Natural killer cell (primary cell): Measurements from ENCODE around the gene IL4R. TPM values are rescaled to one million over a fixed set of nuclear protein-coding genes. Genes with fewer than 3 reads are reported as not detected.
A peak's percentile ranks its signal among the peaks of the same experiment; 100 is the strongest.

ENCODE experiments used
- ATAC-seq, 3 donors: fragments of 150-1000 bp in 2 of 3; fragments of 200-7000 bp in 1 of 3; cut with Tn5 transposase; 1 replicate in 1 of 3; 2 replicates in 2 of 3; pipeline ENCODE4 v1.10.0; 2021; ENCODE audit warnings: mild to moderate bottlenecking in 2 of 3, moderate library complexity in 2 of 3
- DNase-seq, 2 donors: peaks; one replicate each; pipeline versions ENCODE4 v3.0.0 to v3.0.0-alpha.2; 2013 to 2021; ENCODE audit warnings: mixed read lengths in 1 of 2
- H3K27ac ChIP-seq: one replicate; pipeline ENCODE4 v1.5.1; 2013; ENCODE audit warnings: mild to moderate bottlenecking, low read length
- H3K27me3 ChIP-seq: one replicate; pipeline ENCODE4 v1.6.1; 2013; ENCODE audit warnings: low read length; ENCODE audit not compliant: control insufficient read depth, insufficient read depth
- H3K36me3 ChIP-seq: one replicate; pipeline ENCODE4 v1.6.1; 2013; ENCODE audit warnings: low read length; ENCODE audit not compliant: control insufficient read depth, insufficient read depth
- H3K4me1 ChIP-seq: one replicate; pipeline ENCODE4 v1.6.1; 2013; ENCODE audit warnings: low read length; ENCODE audit not compliant: control insufficient read depth, insufficient read depth
- H3K4me3 ChIP-seq: one replicate; pipeline ENCODE4 v1.5.1; 2013; ENCODE audit warnings: low read length
- H3K9me3 ChIP-seq: one replicate; pipeline ENCODE4 v1.6.1; 2013; ENCODE audit warnings: low read length; ENCODE audit not compliant: control insufficient read depth, insufficient read depth
- H3K27ac Mint-ChIP-seq, 2 donors: one replicate each; pipeline ENCODE4 v1.8.0; 2022; ENCODE audit warnings: mild to moderate bottlenecking in 2 of 2, mixed read lengths in 2 of 2, moderate library complexity in 1 of 2
- H3K27me3 Mint-ChIP-seq, 2 donors: one replicate each; pipeline ENCODE4 v1.8.0; 2022; ENCODE audit warnings: low read depth in 2 of 2, mixed read lengths in 2 of 2
- H3K36me3 Mint-ChIP-seq: one replicate; pipeline ENCODE4 v1.8.0; 2022; ENCODE audit warnings: mixed read lengths
- H3K4me1 Mint-ChIP-seq, 2 donors: one replicate each; pipeline ENCODE4 v1.8.0; 2022; ENCODE audit warnings: mixed read lengths in 2 of 2
- H3K4me3 Mint-ChIP-seq: one replicate; pipeline ENCODE4 v1.8.0; 2022; ENCODE audit warnings: mild to moderate bottlenecking, moderate library complexity, mixed read lengths
- H3K9me3 Mint-ChIP-seq, 2 donors: one replicate each; pipeline ENCODE4 v1.8.0; 2022; ENCODE audit warnings: mixed read lengths in 2 of 2
- CTCF ChIP-seq: fragments of 200-600 bp; IDR thresholded peaks from one replicate; pipeline ENCODE4 v1.8.0; 2022; ENCODE audit warnings: antibody characterized with exemption
- WGBS: methylation state at CpG from one replicate; pipeline ENCODE4 v1.1.7; 2013; ENCODE audit warnings: missing lambda C conversion rate; ENCODE audit not compliant: insufficient coverage; 5-methylcytosine and 5-hydroxymethylcytosine counted together
- intact Hi-C: fragments of 100-400 bp; cut with micrococcal nuclease; formaldehyde crosslinking; loops from one replicate; pipeline ENCODE4 v1.14.2; 2022
- total RNA-seq, 4 donors: library from RNA; stranded (reverse); fragments of 120-200 nt in 1 of 4; gene quantifications; one replicate each; pipeline versions ENCODE4 v1.2.3 to v1.2.4, GENCODE V29; 2013 to 2022

IL4R gene
- total RNA-seq, 3 donors from 2014 or later (not counting 1 experiment from before 2014, with no cell fraction given), result 70.2 to 87.2 (median 86.0) TPM

- H3K9me3 Mint-ChIP-seq, result no peaks in the 10 kb centered on the region
- Histone ChIP-seq H3K9me3 (no peaks in the 10 kb centered on the region), H3K27me3 (no peaks in the 10 kb centered on the region), H3K4me3 (no peak overlapping the region), H3K36me3 (peaks cover 83% of the 10 kb centered on the region), H3K4me1 (no peaks in the 10 kb centered on the region), H3K27ac (no peak overlapping the region)
- 100% methylated on average over 4 of the region's 6 CpGs for WGBS
- no peak for TF ChIP-seq CTCF
- H3K27ac Mint-ChIP-seq, result peak overlapping the region in 1 of 2 donors; percentile 24
- DNase-seq (no peak), ATAC-seq (no peak)
- peaks cover 7 to 20% of the 10 kb centered on the region in 2 donors for H3K4me1 Mint-ChIP-seq
- H3K4me3 Mint-ChIP-seq, result no peak overlapping the region
- H3K27me3 Mint-ChIP-seq, result no peaks in the 10 kb centered on the region
- peaks cover 20% of the 10 kb centered on the region for H3K36me3 Mint-ChIP-seq
- intact Hi-C loops, result no loop called here
Observed at GRCh38 chr16:27351989-27352388, 38.2 kb downstream of the IL4R start.

- no peak for ATAC-seq
- H3K9me3 ChIP-seq, result no peaks in the 10 kb centered on the region
- no peak overlapping the region for H3K4me3 ChIP-seq
- H3K9me3 Mint-ChIP-seq, result no peaks in the 10 kb centered on the region
- peaks cover 20% of the 10 kb centered on the region for H3K36me3 Mint-ChIP-seq
- H3K4me3 Mint-ChIP-seq, result no peak overlapping the region
- 95% methylated on average over 4 of the region's 4 CpGs for WGBS
- DNase-seq, result no peak
- peaks cover 7 to 14% of the 10 kb centered on the region in 2 donors for H3K4me1 Mint-ChIP-seq
- no peaks in the 10 kb centered on the region for H3K27me3 ChIP-seq
- H3K27ac ChIP-seq, result no peak overlapping the region
- no peaks in the 10 kb centered on the region for H3K27me3 Mint-ChIP-seq
- H3K27ac Mint-ChIP-seq, result peak overlapping the region; percentile 49 to 68
- H3K4me1 ChIP-seq, result no peaks in the 10 kb centered on the region
- intact Hi-C loops, result no loop called here
- TF ChIP-seq CTCF, result no peak
- peaks cover 78% of the 10 kb centered on the region for H3K36me3 ChIP-seq
Observed at GRCh38 chr16:27353853-27354252, 40.1 kb downstream of the IL4R start.

GRCh38 chr16:27355610-27356009, 41.8 kb downstream of the IL4R start:
- Mint-ChIP-seq H3K27ac (peak overlapping the region in 1 of 2 donors; percentile 51), H3K27me3 (no peaks in the 10 kb centered on the region), H3K4me3 (no peak overlapping the region), H3K9me3 (no peaks in the 10 kb centered on the region), H3K36me3 (peaks cover 20% of the 10 kb centered on the region), H3K4me1 (peaks cover 7 to 14% of the 10 kb centered on the region in 2 donors)
- H3K4me3 ChIP-seq, result no peak overlapping the region
- H3K36me3 ChIP-seq, result peaks cover 76% of the 10 kb centered on the region
- no peak overlapping the region for H3K27ac ChIP-seq
- DNase-seq (peak in 1 of 2 donors; percentile 68), ATAC-seq (peak; percentile 50 to 58 (median 50))
- H3K27me3 ChIP-seq, result no peaks in the 10 kb centered on the region
- no peaks in the 10 kb centered on the region for H3K4me1 ChIP-seq
- TF ChIP-seq CTCF, result no peak
- no peaks in the 10 kb centered on the region for H3K9me3 ChIP-seq
- intact Hi-C loops, result no loop called here
- 81% methylated on average over 12 of the region's 12 CpGs for WGBS

GRCh38 chr16:27356794-27357193, 43.0 kb downstream of the IL4R start:
- H3K27ac Mint-ChIP-seq, result no peak overlapping the region
- DNase-seq, result no peak
- TF ChIP-seq CTCF, result no peak
- no peak overlapping the region for H3K4me3 Mint-ChIP-seq
- no peaks in the 10 kb centered on the region for H3K27me3 Mint-ChIP-seq
- H3K4me1 ChIP-seq, result no peaks in the 10 kb centered on the region
- peaks cover 18% of the 10 kb centered on the region for H3K36me3 Mint-ChIP-seq
- WGBS, result 92% methylated on average over 4 of the region's 4 CpGs
- H3K27ac ChIP-seq, result no peak overlapping the region
- no peak overlapping the region for H3K4me3 ChIP-seq
- H3K27me3 ChIP-seq, result no peaks in the 10 kb centered on the region
- no peak for ATAC-seq
- H3K9me3 ChIP-seq, result no peaks in the 10 kb centered on the region
- H3K9me3 Mint-ChIP-seq, result no peaks in the 10 kb centered on the region
- peaks cover 74% of the 10 kb centered on the region for H3K36me3 ChIP-seq
- H3K4me1 Mint-ChIP-seq, result peaks cover 7 to 14% of the 10 kb centered on the region in 2 donors
- intact Hi-C loops, result no loop called here
